ENCODE results near the gene CTNNBL1.

Gene CTNNBL1

GRCh38 chr20:37905671-37906613 lies 212.1 kb downstream of the CTNNBL1 start:
- Histone ChIP-seq H3K36me3 (ENCODE audit: low read depth) (no peaks in the 10 kb centered on the region), H3K27ac (ENCODE audit: poor library complexity, severe bottlenecking) (no peak overlapping the region), H3K27me3 (ENCODE audit: insufficient read depth, poor library complexity, severe bottlenecking) (peaks cover 5% of the 10 kb centered on the region), H3K4me1 (ENCODE audit: insufficient read depth, poor library complexity, severe bottlenecking) (peaks cover 9% of the 10 kb centered on the region), H3K4me3 (ENCODE audit: severe bottlenecking) (no peak overlapping the region), H3K9me3 (ENCODE audit: severe bottlenecking) (no peaks in the 10 kb centered on the region)
- DNase-seq (ENCODE audit: low spot score), result no peak
- no peak for TF ChIP-seq CTCF (IDR thresholded peaks at IDR 0.05; ENCODE audit: poor library complexity, severe bottlenecking)
- ATAC-seq (ENCODE audit: low read depth), result no peak

- Histone ChIP-seq H3K27ac (ENCODE audit: poor library complexity, severe bottlenecking) (peak overlapping the region; percentile 0), H3K27me3 (ENCODE audit: insufficient read depth, poor library complexity, severe bottlenecking) (peaks cover under 1% of the 10 kb centered on the region), H3K4me1 (ENCODE audit: insufficient read depth, poor library complexity, severe bottlenecking) (peaks cover 9% of the 10 kb centered on the region), H3K36me3 (ENCODE audit: low read depth) (no peaks in the 10 kb centered on the region), H3K9me3 (ENCODE audit: severe bottlenecking) (no peaks in the 10 kb centered on the region), H3K4me3 (ENCODE audit: severe bottlenecking) (no peak overlapping the region)
- no peak for TF ChIP-seq CTCF (IDR thresholded peaks at IDR 0.05; ENCODE audit: poor library complexity, severe bottlenecking)
- ATAC-seq (ENCODE audit: low read depth), result peak; percentile 9
- DNase-seq (ENCODE audit: low spot score), result no peak
Observed at GRCh38 chr20:37907330-37907676, 213.5 kb downstream of the CTNNBL1 start.

- no peak overlapping the region for H3K4me3 ChIP-seq (ENCODE audit: severe bottlenecking)
- H3K9me3 ChIP-seq (ENCODE audit: severe bottlenecking), result no peaks in the 10 kb centered on the region
- no peak for TF ChIP-seq CTCF (IDR thresholded peaks at IDR 0.05; ENCODE audit: poor library complexity, severe bottlenecking)
- ATAC-seq (ENCODE audit: low read depth), result peak; percentile 62
- H3K4me1 ChIP-seq (ENCODE audit: insufficient read depth, poor library complexity, severe bottlenecking), result peaks cover 9% of the 10 kb centered on the region
- DNase-seq (ENCODE audit: low spot score), result no peak
- H3K36me3 ChIP-seq (ENCODE audit: low read depth), result no peaks in the 10 kb centered on the region
- H3K27ac ChIP-seq (ENCODE audit: poor library complexity, severe bottlenecking), result peak overlapping the region; percentile 0
- peaks cover 2% of the 10 kb centered on the region for H3K27me3 ChIP-seq (ENCODE audit: insufficient read depth, poor library complexity, severe bottlenecking)
Observed at GRCh38 chr20:37907677-37908401, 214.0 kb downstream of the CTNNBL1 start.

- peaks cover 8% of the 10 kb centered on the region for H3K27me3 ChIP-seq (ENCODE audit: insufficient read depth, poor library complexity, severe bottlenecking)
- H3K9me3 ChIP-seq (ENCODE audit: severe bottlenecking), result no peaks in the 10 kb centered on the region
- peaks cover 9% of the 10 kb centered on the region for H3K4me1 ChIP-seq (ENCODE audit: insufficient read depth, poor library complexity, severe bottlenecking)
- no peak for DNase-seq (ENCODE audit: low spot score)
- no peak for ATAC-seq (ENCODE audit: low read depth)
- H3K27ac ChIP-seq (ENCODE audit: poor library complexity, severe bottlenecking), result no peak overlapping the region
- no peak for TF ChIP-seq CTCF (IDR thresholded peaks at IDR 0.05; ENCODE audit: poor library complexity, severe bottlenecking)
- no peaks in the 10 kb centered on the region for H3K36me3 ChIP-seq (ENCODE audit: low read depth)
- no peak overlapping the region for H3K4me3 ChIP-seq (ENCODE audit: severe bottlenecking)
Observed at GRCh38 chr20:37911261-37911660, 217.4 kb downstream of the CTNNBL1 start.
